Measurements from ENCODE around the gene TPPP.

GRCh38 chr5:624118-624950, 68.8 kb downstream of the TPPP start:
- TF ChIP-seq NR3C1 (CRISPR knock-in tag; IDR thresholded peaks at IDR 0.05), result no peak
- no peak for TF ChIP-seq SIN3A (IDR thresholded peaks at IDR 0.05; ENCODE audit: borderline replicate concordance, low read depth, low read length)
- TF ChIP-seq HES4 (CRISPR knock-in tag; IDR thresholded peaks at IDR 0.05; ENCODE audit: borderline replicate concordance), result no peak
- TF ChIP-seq SNAPC4 (CRISPR knock-in tag; IDR thresholded peaks at IDR 0.05), result no peak
- TF ChIP-seq ZNF124 (CRISPR knock-in tag; IDR thresholded peaks at IDR 0.05), result no peak
- no peak for TF ChIP-seq MTA1 (CRISPR knock-in tag; IDR thresholded peaks at IDR 0.05; ENCODE audit: borderline replicate concordance)

All from HepG2 (cell line).